ENCODE results near the gene SORBS2. TPM values are rescaled to one million over a fixed set of nuclear protein-coding genes. Genes with fewer than 3 reads are reported as not detected.

Gene SORBS2
- total RNA-seq, 1 donor from 2014 or later: 33.6 TPM

DNA sequence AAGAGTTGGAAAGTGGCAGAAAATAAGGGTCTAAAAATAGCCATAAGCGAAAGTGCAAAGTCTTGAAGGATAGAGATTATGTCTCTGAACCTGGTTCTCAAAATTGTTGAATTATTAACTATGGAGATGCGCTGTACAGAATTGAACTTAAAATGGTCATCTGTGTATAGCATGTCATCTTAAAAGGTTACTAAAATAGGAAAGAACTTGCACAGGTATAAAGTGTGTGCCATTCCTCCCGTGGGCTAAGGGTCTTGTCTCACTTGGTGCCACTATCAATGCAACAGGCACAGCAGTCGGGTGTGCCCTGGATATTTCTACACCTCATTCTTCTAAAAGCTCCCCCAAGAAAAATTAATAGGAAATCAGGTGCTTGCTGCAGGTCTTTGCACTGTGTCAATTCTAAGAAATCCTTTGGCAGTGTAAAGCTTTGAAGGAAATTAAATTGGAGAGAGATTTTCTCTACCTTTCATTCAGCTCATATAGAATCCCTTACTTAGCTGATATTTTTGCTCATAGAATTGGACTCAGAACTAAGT lies 2.4 kb downstream of the SORBS2 start:
- no peaks in the 10 kb centered on the region for H3K36me3 Mint-ChIP-seq (ENCODE audit: unreplicated experiment)
- DNase-seq (ENCODE audit: extremely low spot score, unreplicated experiment): no peak
- no peaks in the 10 kb centered on the region for H3K27me3 Mint-ChIP-seq (ENCODE audit: unreplicated experiment)
- TF ChIP-seq, protein P1, sequence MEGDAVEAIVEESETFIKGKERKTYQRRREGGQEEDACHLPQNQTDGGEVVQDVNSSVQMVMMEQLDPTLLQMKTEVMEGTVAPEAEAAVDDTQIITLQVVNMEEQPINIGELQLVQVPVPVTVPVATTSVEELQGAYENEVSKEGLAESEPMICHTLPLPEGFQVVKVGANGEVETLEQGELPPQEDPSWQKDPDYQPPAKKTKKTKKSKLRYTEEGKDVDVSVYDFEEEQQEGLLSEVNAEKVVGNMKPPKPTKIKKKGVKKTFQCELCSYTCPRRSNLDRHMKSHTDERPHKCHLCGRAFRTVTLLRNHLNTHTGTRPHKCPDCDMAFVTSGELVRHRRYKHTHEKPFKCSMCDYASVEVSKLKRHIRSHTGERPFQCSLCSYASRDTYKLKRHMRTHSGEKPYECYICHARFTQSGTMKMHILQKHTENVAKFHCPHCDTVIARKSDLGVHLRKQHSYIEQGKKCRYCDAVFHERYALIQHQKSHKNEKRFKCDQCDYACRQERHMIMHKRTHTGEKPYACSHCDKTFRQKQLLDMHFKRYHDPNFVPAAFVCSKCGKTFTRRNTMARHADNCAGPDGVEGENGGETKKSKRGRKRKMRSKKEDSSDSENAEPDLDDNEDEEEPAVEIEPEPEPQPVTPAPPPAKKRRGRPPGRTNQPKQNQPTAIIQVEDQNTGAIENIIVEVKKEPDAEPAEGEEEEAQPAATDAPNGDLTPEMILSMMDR (IDR thresholded peaks at IDR 0.05): no peak
- no peaks in the 10 kb centered on the region for H3K9me3 Mint-ChIP-seq (ENCODE audit: unreplicated experiment)
- H3K4me1 Mint-ChIP-seq (ENCODE audit: unreplicated experiment): peaks cover 24% of the 10 kb centered on the region
- H3K4me3 Mint-ChIP-seq (ENCODE audit: unreplicated experiment): no peak overlapping the region
- no peak overlapping the region for H3K27ac Mint-ChIP-seq (ENCODE audit: unreplicated experiment)

DNA sequence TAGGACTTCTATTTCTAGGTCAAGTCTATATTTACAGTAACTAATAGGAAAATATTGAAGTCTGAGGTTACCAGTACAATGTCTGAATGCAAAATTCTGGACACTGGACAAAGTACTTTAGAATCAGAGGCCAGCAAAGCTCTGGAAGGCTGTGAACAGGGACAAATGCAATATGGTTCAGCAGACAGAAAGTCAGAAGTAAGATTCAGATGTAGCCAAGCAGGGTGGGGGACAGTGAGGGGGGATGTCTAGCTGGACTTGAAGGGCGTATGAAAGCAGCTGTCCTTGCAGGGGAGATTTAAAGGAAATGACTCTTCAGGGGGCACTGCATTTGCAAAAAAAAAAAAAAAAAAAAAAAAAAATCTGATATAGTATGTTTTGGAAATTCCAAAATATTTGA lies 2.9 kb downstream of the SORBS2 start:
- Mint-ChIP-seq H3K9me3 (ENCODE audit: unreplicated experiment) (no peaks in the 10 kb centered on the region), H3K27ac (ENCODE audit: unreplicated experiment) (no peak overlapping the region)

DNA sequence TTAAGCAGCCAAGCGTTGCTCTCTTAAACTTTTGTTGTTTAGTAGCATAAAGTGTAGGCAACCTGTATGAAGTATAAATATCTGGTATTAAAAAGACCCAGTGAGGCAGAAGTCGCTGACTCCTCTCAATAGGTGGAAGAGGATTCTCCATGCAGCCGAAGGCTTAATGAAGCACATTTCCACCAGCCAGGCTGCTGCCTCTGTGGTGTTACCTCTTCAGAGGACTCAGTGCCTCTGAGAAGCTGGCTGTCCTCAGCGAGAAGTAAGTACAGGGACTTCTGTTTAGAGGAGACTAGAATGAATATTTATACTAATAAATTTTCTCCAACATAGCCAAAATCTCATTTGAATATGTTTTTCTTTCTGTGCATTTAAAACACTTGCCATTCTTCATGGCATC lies 6.0 kb downstream of the SORBS2 start:
- H3K4me3 Mint-ChIP-seq (ENCODE audit: unreplicated experiment): no peak overlapping the region
- TF ChIP-seq, protein P1 (IDR thresholded peaks at IDR 0.05): no peak
- no peaks in the 10 kb centered on the region for H3K36me3 Mint-ChIP-seq (ENCODE audit: unreplicated experiment)
- no peak overlapping the region for H3K27ac Mint-ChIP-seq (ENCODE audit: unreplicated experiment)
- no peak for DNase-seq (ENCODE audit: extremely low spot score, unreplicated experiment)
- H3K9me3 Mint-ChIP-seq (ENCODE audit: unreplicated experiment): peaks cover 2% of the 10 kb centered on the region
- peaks cover 13% of the 10 kb centered on the region for H3K4me1 Mint-ChIP-seq (ENCODE audit: unreplicated experiment)
- H3K27me3 Mint-ChIP-seq (ENCODE audit: unreplicated experiment): no peaks in the 10 kb centered on the region

More for the DNA sequence above, 2.9 kb downstream of the SORBS2 start:
- no peak for DNase-seq (ENCODE audit: extremely low spot score, unreplicated experiment)
- Mint-ChIP-seq H3K4me1 (ENCODE audit: unreplicated experiment) (peaks cover 24% of the 10 kb centered on the region), H3K4me3 (ENCODE audit: unreplicated experiment) (no peak overlapping the region), H3K36me3 (ENCODE audit: unreplicated experiment) (no peaks in the 10 kb centered on the region), H3K27me3 (ENCODE audit: unreplicated experiment) (no peaks in the 10 kb centered on the region)
- TF ChIP-seq, protein P1 (IDR thresholded peaks at IDR 0.05): no peak

DNA sequence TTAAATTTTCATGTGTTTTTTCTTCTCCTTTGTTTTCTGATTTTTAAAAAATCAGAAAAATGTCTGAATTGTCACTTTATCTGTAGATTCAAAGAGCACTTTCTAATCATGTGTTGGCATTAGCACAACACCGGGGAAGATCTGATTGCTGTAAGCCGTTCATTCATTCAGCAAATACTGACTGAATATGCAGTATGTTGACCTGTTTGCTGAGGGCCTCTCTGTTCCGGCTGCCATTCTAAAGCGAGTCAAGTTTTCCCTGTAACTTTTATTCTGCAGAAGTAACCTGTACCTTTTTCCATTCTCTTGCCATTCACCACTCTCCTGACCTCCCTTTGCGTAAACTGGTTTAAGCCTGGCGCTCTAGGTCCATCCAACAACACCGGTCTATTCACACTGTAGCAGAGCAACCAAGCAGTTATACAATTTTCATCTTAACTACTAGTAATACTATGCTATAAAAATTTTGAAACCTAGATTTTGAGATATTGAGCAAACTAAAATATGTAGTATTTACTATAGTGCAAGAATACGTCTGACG lies 6.7 kb downstream of the SORBS2 start:
- no peak overlapping the region for H3K4me3 Mint-ChIP-seq (ENCODE audit: unreplicated experiment)
- no peaks in the 10 kb centered on the region for H3K27me3 Mint-ChIP-seq (ENCODE audit: unreplicated experiment)
- H3K4me1 Mint-ChIP-seq (ENCODE audit: unreplicated experiment): peaks cover 7% of the 10 kb centered on the region
- H3K27ac Mint-ChIP-seq (ENCODE audit: unreplicated experiment): no peak overlapping the region
- DNase-seq (ENCODE audit: extremely low spot score, unreplicated experiment): no peak
- no peaks in the 10 kb centered on the region for H3K36me3 Mint-ChIP-seq (ENCODE audit: unreplicated experiment)
- TF ChIP-seq, protein P1 (IDR thresholded peaks at IDR 0.05): no peak
- peaks cover 2% of the 10 kb centered on the region for H3K9me3 Mint-ChIP-seq (ENCODE audit: unreplicated experiment)

DNA sequence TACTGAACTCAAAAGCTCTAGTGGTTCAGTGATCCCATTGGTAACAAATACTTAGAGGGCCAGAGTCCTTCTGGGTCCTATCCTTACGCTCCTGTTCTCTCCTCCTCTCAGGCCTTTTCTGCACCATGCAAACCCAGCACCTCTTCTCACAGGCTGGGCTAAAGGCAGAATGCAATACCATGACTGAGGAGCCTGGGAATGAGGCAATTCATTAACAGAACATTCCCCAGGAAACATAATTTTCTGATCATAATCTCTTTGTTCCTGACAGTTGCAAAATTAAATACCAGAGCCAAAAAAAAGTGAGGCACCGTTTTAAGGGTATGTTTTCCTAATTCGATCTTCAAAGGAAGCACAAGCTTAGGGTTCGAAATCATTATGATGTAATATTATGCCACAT lies 9.0 kb downstream of the SORBS2 start:
- H3K27ac Mint-ChIP-seq (ENCODE audit: unreplicated experiment): no peak overlapping the region
- peaks cover 2% of the 10 kb centered on the region for H3K9me3 Mint-ChIP-seq (ENCODE audit: unreplicated experiment)
- DNase-seq (ENCODE audit: extremely low spot score, unreplicated experiment): no peak

More for the DNA sequence above, 9.0 kb downstream of the SORBS2 start:
- Mint-ChIP-seq H3K4me3 (ENCODE audit: unreplicated experiment) (no peak overlapping the region), H3K27me3 (ENCODE audit: unreplicated experiment) (no peaks in the 10 kb centered on the region), H3K4me1 (ENCODE audit: unreplicated experiment) (no peaks in the 10 kb centered on the region), H3K36me3 (ENCODE audit: unreplicated experiment) (no peaks in the 10 kb centered on the region)
- TF ChIP-seq, protein P1 (IDR thresholded peaks at IDR 0.05): no peak

Data from osteocyte (in vitro differentiated cells).